ENCODE data around the gene CCZ1.
A peak's percentile ranks its signal among the peaks of the same experiment; 100 is the strongest.
"Not testable (repeated sequence)": the region's sequence is repeated elsewhere in the genome, so short reads cannot be mapped to it uniquely, and the experiment has no call there.

The CCZ1 gene
- long read RNA-seq, donor 1, transcript CCZ1-201 (15 exons, 1,802 nt) = major isoform, 20 of 37 reads
- long read RNA-seq, donor 1, partial matches to known transcripts = 8 of 37 reads
- long read RNA-seq, donor 1, other reads (novel, unspliced or antisense) = 0 of 37 reads
- long read RNA-seq, donor 2, transcript CCZ1-201 (15 exons, 1,802 nt) = major isoform, 21 of 25 reads
- long read RNA-seq, donor 2, partial matches to known transcripts = 0 of 25 reads
- long read RNA-seq, donor 2, other reads (novel, unspliced or antisense) = 0 of 25 reads
- long read RNA-seq, donor 3, transcript CCZ1-201 (15 exons, 1,802 nt) = major isoform, 7 of 7 reads
- long read RNA-seq, donor 3, partial matches to known transcripts = 0 of 7 reads
- long read RNA-seq, donor 3, other reads (novel, unspliced or antisense) = 0 of 7 reads
- long read RNA-seq, donor 4, transcript CCZ1-201 (15 exons, 1,802 nt) = major isoform, 16 of 26 reads
- long read RNA-seq, donor 4, partial matches to known transcripts = 7 of 26 reads
- long read RNA-seq, donor 4, other reads (novel, unspliced or antisense) = 0 of 26 reads
- long read RNA-seq, donor 5, transcript CCZ1-201 (15 exons, 1,802 nt) = major isoform, 24 of 31 reads
- long read RNA-seq, donor 5, partial matches to known transcripts = 5 of 31 reads
- long read RNA-seq, donor 5, other reads (novel, unspliced or antisense) = 0 of 31 reads
- long read RNA-seq, donor 6, transcript CCZ1-201 (15 exons, 1,802 nt) = major isoform, 22 of 33 reads
- long read RNA-seq, donor 6, partial matches to known transcripts = 8 of 33 reads
- long read RNA-seq, donor 6, other reads (novel, unspliced or antisense) = 0 of 33 reads
- long read RNA-seq, donor 7, transcript CCZ1-201 (15 exons, 1,802 nt) = major isoform, 20 of 30 reads
- long read RNA-seq, donor 7, transcript CCZ1-204 (3 exons, 2,062 nt) = minor isoform, 5 of 30 reads
- long read RNA-seq, donor 7, partial matches to known transcripts = 0 of 30 reads
- long read RNA-seq, donor 7, other reads (novel, unspliced or antisense) = 0 of 30 reads
- long read RNA-seq, donor 8, partial matches to known transcripts = 0 of 6 reads
- long read RNA-seq, donor 8, other reads (novel, unspliced or antisense) = 0 of 6 reads

DNA sequence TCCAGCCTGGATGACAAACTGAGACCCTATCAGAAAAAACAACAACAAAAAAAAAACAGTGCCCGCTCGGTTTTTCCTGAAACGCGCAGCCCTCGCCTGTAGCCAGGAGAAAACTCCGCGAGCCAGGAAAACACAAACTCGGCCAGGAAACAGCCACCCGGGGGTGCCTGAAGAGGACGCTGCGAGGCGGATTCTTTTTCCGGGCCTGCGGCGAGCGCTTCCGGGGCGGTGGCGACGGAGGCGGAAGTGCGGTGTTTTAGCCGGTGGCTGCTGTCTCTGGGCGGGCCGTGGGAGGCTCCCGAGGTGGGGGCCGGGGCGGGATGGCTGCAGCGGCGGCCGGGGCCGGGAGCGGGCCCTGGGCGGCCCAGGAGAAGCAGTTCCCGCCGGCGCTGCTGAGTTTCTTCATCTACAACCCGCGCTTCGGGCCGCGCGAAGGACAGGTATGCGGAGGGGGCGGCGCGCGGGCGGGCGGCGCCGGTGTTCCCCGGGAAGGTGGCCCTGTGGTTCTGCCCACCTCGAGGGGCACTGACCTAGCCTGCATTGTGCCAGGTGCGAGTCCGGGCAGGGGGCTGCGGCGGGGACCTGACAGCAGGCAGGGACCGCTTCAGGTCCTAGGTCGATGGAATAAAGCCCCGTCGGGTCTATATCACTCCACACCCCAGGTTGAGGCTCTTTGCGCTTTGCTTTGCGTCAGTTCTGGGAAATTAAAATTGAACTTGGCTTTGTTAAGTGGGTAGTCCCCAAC is at the start of gene CCZ1:
TSS of gene CCZ1 (plus strand) at position 254 of the 745 bp plus-strand sequence. CDS start at position 321, 67 bp downstream.
- DNase-seq = peak; percentile 68

DNA sequence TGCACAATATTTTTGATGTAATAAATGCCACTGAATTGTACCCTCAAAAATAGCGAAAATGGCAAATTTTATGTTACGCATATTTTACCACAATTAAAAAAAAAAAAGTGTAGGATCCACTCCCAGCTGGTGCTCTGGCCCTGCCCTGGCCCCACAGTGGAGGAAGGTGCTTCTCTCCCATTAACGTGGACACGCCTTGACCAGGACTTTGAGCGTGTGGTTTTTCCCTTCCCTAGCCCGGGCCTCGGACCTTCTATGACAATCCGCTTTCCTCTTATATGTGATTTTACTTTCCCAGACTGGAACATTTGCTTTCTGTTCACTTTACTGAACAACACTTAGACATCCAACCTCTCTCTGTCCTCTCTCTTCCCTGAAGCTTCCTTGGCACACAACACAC is 47.6 kb upstream of the CCZ1 start:
- DNase-seq = no peak

DNA sequence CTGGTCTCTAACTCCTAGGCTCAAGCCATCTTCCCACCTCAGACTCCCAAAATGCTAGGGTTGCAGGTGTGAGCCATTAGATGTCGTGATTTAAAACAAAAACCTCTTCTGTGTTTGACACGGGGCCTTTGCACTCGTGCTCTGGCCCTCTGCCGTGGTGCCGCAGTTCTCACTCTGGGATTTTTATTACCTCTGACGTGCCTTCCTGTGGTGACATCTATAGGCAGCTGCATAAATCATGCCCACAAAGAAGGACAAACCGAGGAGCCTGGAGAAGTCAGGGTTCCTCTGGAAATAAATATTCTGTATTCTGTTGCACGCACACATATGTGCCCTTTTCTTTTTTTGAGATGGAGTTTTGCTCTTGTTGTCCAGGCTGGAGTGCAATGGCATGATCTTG is 43.8 kb upstream of the CCZ1 start:
- DNase-seq = no peak

DNA sequence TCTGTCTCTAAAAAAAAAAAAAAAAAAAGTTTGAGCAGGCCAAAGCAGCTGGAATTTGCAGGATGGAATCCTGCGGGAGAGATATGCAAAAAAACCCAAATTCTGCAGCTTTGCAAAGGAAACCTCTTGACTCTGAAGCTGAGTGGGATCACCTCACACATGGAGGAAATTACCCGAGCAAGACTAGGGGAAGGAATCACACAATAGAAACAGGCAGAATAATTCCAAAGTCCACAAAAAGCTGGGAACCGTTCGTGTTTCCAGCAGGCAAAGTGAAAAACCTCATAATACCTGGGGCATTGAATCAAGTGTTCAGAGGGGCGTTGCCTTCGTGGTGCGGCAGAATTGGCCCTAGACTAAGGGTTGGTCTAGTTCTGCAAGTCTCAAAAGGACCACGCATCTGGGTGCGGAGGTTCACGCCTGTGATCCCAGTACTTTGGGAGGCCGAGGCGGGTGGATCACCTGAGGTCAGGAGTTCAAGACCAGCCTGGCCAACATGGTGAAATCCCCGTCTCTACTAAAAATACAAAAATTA is 41.4 kb upstream of the CCZ1 start:
- not testable (repeated sequence) for DNase-seq

DNA sequence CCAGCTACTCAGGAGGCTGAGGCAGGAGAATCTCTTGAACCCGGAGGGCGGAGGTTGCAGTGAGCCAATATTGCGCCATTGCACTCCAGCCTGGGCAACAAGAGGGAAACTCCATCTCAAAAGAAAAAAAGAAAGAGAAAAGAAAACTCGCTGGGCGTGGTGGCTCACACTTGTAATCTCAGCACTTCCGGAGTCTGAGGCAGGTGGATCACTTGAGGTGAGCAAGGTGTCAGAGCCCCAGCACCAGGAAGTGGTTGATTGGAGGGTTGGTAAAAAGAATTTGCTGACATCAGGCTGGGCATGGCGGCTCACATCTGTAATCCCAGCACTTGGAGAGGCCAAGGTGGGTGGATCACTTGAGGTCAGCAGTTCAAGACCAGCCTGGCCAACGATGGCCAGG is 40.0 kb upstream of the CCZ1 start:
- not testable (repeated sequence) for DNase-seq

DNA sequence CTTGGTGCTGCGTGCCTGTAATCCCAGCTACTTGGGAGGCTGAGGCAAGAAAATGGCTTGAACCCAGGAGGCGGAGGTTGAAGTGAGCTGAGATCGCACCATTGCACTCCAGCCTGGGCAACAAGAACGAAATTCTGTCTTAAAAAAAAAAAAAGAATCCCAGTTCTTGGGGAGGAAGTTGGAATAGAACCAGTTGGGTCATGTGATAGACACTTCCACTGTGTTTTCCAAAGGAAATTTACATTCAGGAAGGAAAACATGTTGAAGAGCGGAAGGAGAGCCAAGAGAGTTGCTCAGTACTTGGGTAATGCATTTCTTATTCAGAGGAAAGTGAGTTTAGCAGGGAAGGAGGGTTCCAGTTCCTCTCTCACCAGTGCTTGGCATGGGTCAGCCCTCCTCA is 37.3 kb upstream of the CCZ1 start:
- DNase-seq = not testable (repeated sequence)

DNA sequence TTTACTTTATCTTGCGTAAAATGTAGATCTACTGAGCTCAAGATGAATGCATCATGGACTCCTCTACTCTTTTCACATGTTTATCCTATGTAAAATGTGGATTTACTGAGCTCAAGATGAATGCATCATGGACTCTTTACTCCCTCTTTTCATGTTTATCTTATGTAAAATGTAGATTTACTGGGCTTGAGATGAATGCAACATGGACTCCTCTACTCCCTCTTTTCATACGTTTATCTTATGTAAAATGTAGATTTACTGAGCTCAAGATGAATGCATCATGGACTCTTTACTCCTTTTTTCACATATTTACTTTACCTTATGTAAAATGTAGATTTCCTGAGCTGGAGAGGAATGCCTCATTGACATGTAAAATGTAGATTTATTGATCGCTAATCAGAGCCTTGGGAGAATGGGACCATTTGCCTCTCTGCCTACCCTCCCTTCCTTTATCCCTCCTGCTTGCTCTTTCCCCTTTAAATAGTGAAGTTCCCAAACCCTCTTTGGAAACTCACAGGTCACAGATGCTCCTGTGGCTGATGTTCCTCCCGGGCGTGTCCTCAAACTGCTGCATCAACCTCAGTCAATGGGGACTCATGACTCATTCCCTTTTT is 35.7 kb upstream of the CCZ1 start:
- DNase-seq = not testable (repeated sequence)

DNA sequence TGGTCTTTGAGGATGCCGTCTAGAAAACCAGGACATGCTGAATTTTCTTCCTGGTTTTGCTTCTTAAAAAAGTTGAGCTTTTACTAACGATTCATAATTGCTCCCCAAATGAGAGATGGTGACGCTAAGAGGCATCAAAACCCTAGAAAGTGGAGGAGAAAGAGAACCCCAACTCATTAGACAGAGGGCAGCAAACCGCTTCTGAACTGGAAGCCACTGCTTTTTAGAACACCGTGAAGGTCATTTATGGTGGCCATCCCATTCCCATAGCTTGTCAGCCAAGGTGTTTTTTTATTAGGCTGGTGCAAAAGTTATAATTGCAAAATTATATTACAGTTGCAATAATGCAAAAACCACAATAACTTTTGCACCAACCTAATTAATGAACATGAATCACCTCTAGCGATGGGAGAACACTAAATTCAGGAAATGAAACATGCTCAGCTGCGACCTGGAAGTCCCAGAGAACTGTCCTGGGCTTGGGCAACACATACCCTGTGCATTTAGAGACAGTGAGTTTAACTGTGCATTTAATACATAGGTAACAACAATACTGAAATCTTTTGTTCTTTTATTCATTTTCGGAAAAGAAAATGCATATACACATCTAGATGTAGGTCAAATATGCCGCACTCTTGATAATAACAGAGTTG is 33.1 kb upstream of the CCZ1 start:
- DNase-seq = not testable (repeated sequence)

DNA sequence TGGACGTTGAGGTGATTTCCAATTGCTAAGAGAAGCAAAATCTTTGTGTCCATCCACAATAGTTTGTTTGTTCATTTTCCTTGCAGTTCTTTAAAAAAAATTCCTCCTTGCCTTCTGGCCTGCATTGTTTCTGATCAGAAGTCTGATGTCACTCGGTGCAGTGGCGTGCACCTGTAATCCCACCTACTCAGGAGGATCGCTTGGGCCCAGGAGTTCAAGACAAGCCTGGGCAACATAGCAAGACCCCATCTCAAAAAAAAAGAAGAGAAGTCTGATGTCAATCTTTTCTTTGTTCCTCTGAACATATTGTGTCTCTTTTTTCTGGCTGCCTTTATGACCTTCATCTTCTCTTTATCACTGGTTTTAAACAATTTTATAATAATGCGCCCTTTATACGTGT is 31.5 kb upstream of the CCZ1 start:
- no peak for DNase-seq

DNA sequence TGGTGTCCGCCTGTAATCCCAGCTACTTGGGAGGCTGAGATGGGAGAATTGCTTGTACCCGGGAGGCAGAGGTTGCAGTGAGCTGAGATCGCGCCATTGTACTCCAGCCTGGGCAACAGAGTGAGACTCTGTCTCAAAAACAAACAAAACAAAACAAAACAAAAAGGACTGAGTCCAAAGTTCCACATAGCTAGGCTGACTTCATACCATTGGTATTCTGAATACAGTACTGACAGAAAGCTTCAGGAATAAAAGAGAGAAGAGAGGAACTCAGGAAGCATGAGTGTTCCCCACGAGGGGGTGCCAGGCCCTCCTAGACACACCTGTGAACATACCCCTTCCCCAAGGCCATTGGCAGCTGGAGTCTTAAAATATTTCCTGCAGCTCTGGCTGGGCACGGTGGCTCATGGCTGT is 29.6 kb upstream of the CCZ1 start:
- DNase-seq = not testable (repeated sequence)

DNA sequence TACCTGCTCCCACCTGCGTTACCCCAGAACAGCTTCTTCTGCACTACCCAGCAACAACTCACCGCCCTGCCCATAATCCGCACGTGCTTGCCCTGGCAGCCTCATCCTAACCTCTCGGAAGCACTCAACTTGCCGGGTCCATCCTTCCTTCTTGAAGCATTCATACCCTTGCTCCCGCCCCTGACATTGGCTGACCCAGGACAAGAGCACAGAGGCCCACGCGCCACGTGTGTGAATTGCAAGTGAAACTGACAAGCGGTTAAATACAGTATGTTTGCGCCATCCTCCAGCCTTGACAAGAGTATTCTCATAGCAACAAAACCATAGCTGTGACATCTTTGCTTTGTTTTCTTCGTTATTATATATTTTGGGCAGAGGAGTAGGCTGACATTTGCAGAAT is 28.8 kb upstream of the CCZ1 start:
- no peak for DNase-seq

DNA sequence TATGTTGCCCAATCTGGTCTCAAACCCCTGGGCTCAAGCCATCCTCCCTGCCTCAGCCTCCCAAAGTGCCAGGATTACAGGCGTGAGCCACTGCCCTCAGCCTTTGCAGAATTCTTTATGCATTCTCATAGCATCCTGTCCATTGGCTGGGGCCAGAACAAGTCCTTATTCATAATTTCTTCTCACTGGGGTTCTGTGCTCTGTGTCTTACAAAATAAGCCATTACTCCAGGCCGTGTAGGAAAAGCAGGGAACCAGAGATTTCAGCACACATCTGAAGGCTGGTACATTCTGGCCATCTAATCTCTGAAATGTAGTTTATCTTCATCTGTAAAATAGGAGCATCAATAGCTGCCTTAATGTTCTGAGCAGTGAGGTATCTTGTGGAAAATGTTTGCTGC is 28.2 kb upstream of the CCZ1 start:
- no peak for DNase-seq

DNA sequence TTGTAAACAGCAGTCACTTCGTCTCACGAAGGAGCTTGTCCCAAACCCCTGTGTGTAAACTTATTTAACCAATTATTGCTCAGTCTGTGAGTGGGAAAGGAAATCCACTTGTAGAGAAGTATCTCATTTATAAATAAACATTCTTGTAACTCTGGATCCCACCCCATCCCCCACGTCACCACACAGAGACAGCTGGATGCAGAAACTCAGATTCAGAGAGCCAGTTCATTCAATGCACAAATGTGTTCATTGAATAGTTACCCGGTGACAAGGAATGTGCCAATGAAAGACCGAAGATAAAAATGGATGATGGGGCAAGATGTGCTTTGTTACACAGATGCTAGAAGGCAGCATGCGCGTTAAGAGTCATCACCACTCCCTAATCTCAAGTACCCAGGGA is 26.2 kb upstream of the CCZ1 start:
- DNase-seq = no peak

DNA sequence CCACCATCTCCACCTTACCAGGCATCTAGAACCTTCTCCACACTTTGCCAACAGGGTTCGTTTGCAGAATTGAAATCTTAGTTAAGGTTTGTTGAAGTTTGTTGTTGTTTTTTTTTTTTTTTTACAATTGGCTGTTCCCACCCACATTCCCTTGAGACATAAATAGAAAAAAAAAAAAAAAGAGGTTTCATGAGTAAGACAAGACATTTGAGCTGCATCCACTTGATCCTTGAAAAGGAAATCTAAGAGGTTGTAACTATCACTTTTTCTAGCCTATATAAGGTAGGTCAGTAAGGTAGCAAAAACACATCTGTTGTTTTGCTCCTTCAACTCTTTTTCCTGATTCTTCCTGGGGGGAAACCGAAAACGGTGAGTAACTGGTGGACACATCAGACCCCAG is 18.9 kb upstream of the CCZ1 start:
- not testable (repeated sequence) for DNase-seq

DNA sequence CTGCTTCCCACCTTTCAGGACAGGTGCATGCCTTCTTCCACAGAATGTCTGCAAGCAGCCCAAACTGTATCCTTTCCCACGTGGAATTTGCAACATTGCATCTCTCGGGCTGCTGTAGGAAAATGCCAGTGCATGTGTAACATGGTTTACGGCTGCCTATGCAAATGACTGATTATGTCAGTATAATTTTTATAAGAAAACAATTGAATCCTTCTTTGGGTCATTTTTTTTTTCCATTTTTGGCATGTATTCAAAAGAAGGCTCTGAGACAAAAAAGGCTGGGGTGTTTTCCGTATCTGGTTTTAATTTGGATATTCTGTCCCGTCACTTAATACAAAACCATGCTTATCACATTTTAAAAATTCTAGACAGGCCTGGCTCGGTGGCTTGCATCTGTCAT is 18.4 kb upstream of the CCZ1 start:
- DNase-seq = not testable (repeated sequence)

DNA sequence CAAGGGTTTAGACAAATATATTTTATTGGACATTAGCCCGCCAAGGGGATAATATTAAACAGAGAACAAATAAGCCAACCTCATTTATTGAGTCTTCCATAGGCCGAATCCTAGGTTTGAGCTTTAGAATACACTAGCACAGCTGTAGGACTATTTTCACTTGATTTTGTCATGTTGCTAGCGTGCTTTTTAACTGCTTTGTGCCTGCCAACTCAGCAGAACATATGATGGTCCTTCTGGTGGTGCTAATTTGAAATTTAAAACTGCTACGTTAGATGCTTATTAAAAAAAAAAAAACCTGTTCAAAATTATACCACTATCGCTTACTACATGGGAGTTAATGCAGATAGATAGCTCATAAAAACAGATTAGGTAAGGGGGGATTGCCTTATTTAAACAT is 14.1 kb upstream of the CCZ1 start:
- not testable (repeated sequence) for DNase-seq

DNA sequence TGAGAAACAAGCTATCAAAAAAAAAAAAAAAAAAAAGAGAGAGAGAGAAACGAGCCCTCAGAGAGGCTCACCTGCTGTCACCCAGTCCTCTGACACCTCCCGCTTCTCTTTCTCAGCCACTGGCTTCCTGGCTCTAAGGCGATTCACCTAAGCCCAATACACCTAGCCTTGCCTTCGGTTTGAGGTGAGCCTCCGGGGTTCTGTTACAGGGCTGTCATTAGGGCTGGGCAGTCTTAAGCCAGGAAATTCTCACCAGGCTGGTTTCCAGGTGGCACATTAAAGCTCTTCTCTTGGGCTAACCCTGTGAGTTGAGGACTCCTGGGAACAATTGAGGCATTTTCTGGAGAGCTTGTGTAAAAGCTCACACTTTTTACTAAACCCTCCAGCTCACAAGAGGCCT is 10.5 kb upstream of the CCZ1 start:
- DNase-seq = not testable (repeated sequence)

DNA sequence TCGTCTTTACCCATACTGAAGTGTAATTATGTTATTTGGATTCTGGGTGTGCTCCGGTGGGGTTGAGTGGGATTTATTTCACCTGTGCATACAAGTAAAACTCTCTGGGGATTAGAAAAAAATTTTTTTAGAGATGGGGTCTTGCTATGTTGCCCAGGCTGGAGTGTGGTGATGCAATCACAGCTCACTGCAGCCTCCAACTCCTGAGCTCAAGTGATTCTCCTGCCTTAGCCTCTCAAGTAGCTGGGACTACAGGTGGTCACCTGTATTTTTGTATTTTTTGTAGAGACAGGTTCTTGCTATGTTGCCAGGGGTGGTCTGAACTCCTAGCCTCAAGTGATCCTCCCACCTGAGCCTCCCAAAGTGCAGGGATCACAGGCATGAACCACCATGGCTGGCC is 8.3 kb upstream of the CCZ1 start:
- not testable (repeated sequence) for DNase-seq

DNA sequence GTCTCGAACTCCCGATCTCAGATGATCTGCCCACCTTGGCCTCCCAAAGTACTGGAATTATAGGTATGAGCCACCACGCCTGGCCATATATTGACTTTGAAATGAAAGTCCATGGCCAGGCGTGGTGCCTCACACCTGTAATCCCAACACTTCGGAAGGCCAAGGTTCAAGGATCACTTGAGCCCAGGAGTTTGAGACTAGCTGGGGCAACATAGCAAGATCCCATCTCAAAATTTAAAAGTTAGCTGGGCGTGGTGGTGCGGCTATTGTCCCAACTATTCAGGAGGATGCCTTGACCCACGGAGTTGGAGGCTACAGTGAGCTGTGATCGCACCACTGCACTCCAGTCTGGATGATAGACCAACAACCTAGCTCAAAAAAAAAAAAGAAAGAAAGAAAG is 6.0 kb upstream of the CCZ1 start:
- DNase-seq = no peak

DNA sequence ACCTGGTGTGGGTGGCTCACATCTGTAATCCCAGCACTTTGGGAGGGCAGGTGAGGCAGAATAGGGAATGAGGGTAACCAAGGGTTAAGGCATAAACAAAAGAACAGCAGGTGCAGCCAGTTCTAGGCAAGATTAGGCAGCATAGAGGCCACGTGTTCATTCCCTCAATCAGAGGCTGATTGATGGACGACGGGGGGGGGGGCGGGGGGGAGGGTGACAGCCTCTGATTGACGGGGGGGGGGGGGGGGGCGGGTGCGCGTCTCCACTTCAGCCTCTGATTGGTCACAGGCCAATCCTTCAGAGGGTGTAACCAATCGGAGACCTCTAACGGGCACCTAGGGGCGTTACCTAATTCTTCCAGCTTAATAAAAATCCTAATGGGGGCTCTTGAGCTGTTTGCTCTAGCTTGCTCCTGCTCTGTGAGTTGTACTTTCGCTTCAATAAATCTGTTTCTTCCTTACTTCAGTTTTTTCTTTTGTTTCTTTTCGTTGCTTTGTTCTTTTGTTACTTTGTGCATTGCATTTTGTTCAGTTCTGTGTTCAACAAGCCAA is 1.1 kb upstream of the CCZ1 start:
- DNase-seq = not testable (repeated sequence)

DNA sequence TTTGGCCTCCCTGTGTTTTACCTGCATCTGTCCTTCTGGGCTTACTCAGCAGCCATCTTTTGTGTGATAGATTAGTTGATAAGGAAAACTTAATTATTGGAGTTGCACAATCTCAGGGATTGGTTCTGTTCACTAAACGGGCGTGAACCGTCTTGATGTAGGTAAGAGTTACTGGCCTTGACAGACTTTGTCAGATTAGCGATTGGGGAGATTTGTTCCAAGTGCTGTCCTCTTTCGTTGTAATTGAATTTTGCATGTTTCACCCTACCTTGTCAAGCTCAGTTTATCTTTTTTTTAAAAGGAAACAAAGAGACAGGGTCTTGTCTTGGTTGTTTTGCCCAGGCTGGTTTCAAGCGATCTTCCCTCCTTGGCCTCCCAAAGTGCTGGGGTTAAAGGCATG is 4.5 kb downstream of the CCZ1 start:
- not testable (repeated sequence) for DNase-seq
